ENCODE measurements around the gene GTPBP4.

DNA sequence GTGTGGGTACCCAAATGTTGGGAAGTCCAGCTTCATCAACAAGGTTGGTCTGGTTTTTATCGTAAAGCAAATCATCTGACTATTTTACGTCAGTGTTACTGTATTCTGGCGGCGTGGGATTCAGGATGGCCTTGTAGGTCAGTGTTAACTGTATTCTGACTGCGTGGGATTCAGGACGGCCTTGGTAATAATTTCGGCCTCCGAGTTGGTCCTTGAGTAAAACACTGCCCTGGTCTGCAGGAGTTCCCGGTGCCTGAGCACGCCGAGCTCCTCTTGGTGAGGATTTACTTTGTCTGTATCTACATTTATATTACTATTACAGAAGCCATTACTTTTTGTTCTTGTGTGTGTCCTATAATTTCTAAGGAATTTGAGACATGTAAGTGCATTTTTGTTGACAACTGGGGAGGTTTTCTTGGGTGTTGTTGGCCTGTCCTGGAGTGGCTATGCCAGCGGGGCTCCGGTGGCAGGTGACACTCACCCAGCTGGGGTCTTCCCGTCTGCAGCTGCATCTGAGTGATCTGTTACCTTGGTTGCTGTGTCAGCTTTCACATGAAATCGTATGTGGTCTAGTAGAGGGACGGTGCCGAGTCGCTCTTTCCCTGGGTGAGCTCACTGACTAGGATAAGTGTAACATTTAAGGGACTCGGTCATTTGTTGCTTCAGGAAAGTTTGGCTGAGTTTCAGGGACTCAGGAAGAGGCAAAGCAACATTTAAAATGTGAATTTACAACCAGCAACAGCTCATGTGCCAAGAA lies 9.2 kb downstream of the GTPBP4 start:
- TF ChIP-seq ZNF225 (CRISPR knock-in tag; IDR thresholded peaks at IDR 0.05) (no peak), E2F5 (CRISPR knock-in tag; conservative IDR thresholded peaks at IDR 0.05) (no peak), IRF2 (CRISPR knock-in tag; IDR thresholded peaks at IDR 0.05) (no peak), TSC22D2 (CRISPR knock-in tag; IDR thresholded peaks at IDR 0.05; ENCODE audit: borderline replicate concordance) (no peak), YY1 (IDR thresholded peaks at IDR 0.05; ENCODE audit: insufficient read depth, insufficient replicate concordance, low read depth, low read length) (no peak), ZNF101 (CRISPR knock-in tag; IDR thresholded peaks at IDR 0.05; ENCODE audit: borderline replicate concordance, low read depth) (no peak), POLR2A (IDR thresholded peaks at IDR 0.05; ENCODE audit: insufficient read depth in 1 of 2, low read depth in 2 of 2, low read length in 2 of 2) (no peak), KDM5B (CRISPR knock-in tag; IDR thresholded peaks at IDR 0.05; ENCODE audit: borderline replicate concordance) (no peak)
- TF ChIP-seq, protein P1, sequence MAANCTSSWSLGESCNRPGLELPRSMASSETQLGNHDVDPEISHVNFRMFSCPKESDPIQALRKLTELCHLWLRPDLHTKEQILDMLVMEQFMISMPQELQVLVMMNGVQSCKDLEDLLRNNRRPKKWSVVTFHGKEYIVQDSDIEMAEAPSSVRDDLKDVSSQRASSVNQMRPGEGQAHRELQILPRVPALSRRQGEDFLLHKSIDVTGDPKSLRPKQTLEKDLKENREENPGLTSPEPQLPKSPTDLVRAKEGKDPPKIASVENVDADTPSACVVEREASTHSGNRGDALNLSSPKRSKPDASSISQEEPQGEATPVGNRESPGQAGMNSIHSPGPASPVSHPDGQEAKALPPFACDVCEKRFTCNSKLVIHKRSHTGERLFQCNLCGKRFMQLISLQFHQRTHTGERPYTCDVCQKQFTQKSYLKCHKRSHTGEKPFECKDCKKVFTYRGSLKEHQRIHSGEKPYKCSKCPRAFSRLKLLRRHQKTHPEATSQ (CRISPR knock-in tag; IDR thresholded peaks at IDR 0.05; ENCODE audit: borderline replicate concordance) = no peak

All from HepG2 (cell line).